ENCODE measurements around the gene DYNC2I2. TPM values are rescaled to one million over a fixed set of nuclear protein-coding genes. Genes with fewer than 3 reads are reported as not detected.

Gene DYNC2I2
- total RNA-seq, 2 donors from 2014 or later = 58.1 to 62.3 TPM

GRCh38 chr9:128631636-128632035, 25.0 kb downstream of the DYNC2I2 start:
- H3K9me3 ChIP-seq = no peaks in the 10 kb centered on the region
- peaks cover 29% of the 10 kb centered on the region for H3K4me1 ChIP-seq
- TF ChIP-seq POLR2A (IDR thresholded peaks at IDR 0.05) (no peak), CTCF (IDR thresholded peaks at IDR 0.05) (no peak)
- ATAC-seq (no peak), DNase-seq (no peak)
- 92 to 95% methylated on average over 9 of the region's 9 CpGs for WGBS, 2 donors
- H3K36me3 ChIP-seq (replicated peaks in 1 of 2; ENCODE audit: insufficient read depth in 1 of 2, low read depth in 2 of 2) = peaks cover 0 to 33% of the 10 kb centered on the region in 2 donors
- H3K27ac ChIP-seq = no peak overlapping the region
- H3K4me3 ChIP-seq = no peak overlapping the region
- no peaks in the 10 kb centered on the region for H3K27me3 ChIP-seq
- intact Hi-C loops (cut with DNase I) = no loop called here

GRCh38 chr9:128629852-128630545, 26.6 kb downstream of the DYNC2I2 start:
- H3K36me3 ChIP-seq (replicated peaks in 1 of 2; ENCODE audit: insufficient read depth in 1 of 2, low read depth in 2 of 2) = peaks cover 0 to 40% of the 10 kb centered on the region in 2 donors
- intact Hi-C loops (cut with DNase I) = no loop called here
- DNase-seq (no peak), ATAC-seq (no peak)
- no peak overlapping the region for H3K4me3 ChIP-seq
- H3K4me1 ChIP-seq = peaks cover 17% of the 10 kb centered on the region
- no peaks in the 10 kb centered on the region for H3K9me3 ChIP-seq
- TF ChIP-seq CTCF (IDR thresholded peaks at IDR 0.05) (no peak), POLR2A (IDR thresholded peaks at IDR 0.05) (no peak)
- H3K27ac ChIP-seq = no peak overlapping the region
- no peaks in the 10 kb centered on the region for H3K27me3 ChIP-seq
- 57 to 73% methylated on average over 4 to 9 of the region's 9 CpGs for WGBS, 2 donors

- 93 to 95% methylated on average over 10 of the region's 10 CpGs for WGBS, 2 donors
- H3K27me3 ChIP-seq = no peaks in the 10 kb centered on the region
- peaks cover 8% of the 10 kb centered on the region for H3K4me1 ChIP-seq
- H3K27ac ChIP-seq = no peak overlapping the region
- peaks cover 0 to 44% of the 10 kb centered on the region in 2 donors for H3K36me3 ChIP-seq (replicated peaks in 1 of 2; ENCODE audit: insufficient read depth in 1 of 2, low read depth in 2 of 2)
- TF ChIP-seq POLR2A (IDR thresholded peaks at IDR 0.05) (no peak), CTCF (IDR thresholded peaks at IDR 0.05) (no peak)
- H3K4me3 ChIP-seq = no peak overlapping the region
- H3K9me3 ChIP-seq = no peaks in the 10 kb centered on the region
- no peak for DNase-seq
- ATAC-seq = no peak
- intact Hi-C loops (cut with DNase I) = no loop called here
Observed at GRCh38 chr9:128629136-128629535, 27.5 kb downstream of the DYNC2I2 start.

GRCh38 chr9:128628471-128629048, 28.1 kb downstream of the DYNC2I2 start:
- Histone ChIP-seq H3K27ac (peak overlapping the region in 1 of 4 donors; percentile 16), H3K9me3 (no peaks in the 10 kb centered on the region), H3K27me3 (no peaks in the 10 kb centered on the region), H3K36me3 (replicated peaks in 1 of 2; ENCODE audit: insufficient read depth in 1 of 2, low read depth in 2 of 2) (peaks cover 0 to 42% of the 10 kb centered on the region in 2 donors), H3K4me1 (peaks cover 4% of the 10 kb centered on the region), H3K4me3 (no peak overlapping the region)
- DNase-seq = peak in 3 of 4 donors; percentile 35 to 50 (median 44)
- peak; percentile 39 for ATAC-seq
- WGBS, 2 donors = 84 to 87% methylated on average over 6 to 17 of the region's 17 CpGs
- no peak for TF ChIP-seq CTCF (IDR thresholded peaks at IDR 0.05)
- TF ChIP-seq POLR2A (IDR thresholded peaks at IDR 0.05) = no peak
- intact Hi-C loops (cut with DNase I) = no loop called here

All from body of pancreas (tissue), 4 donors.